ENCODE results near the gene SYT2. TPM values are rescaled to one million over a fixed set of nuclear protein-coding genes. Genes with fewer than 3 reads are reported as not detected.

SYT2 gene
- total and polyA plus RNA-seq, 7 donors = 0.10 to 0.16 TPM; not detected in 5

DNA sequence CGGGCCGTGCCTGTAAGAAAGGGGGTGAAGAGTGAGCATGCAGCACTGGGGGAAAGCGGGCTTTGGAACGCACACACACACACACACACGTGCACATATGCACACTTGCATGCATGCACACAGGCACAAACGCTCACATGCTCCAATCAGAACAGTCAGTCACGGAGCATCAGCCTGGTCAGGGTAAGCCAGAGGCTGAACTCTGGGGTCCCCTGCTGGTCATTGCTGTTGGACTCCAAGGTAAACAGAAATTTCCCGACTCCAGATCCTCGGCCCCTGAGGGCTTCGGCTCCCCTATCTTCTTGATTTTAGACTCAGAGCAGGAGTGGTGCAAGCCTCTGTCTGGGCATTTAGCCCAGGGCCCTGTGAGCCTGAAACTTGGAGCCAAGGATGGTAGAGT is 54.2 kb downstream of the SYT2 start:
- no peak for DNase-seq
- Histone ChIP-seq H3K4me3 (no peak overlapping the region), H3K9me3 (no peaks in the 10 kb centered on the region), H3K27me3 (peaks cover 0 to 12% (median 0%) of the 10 kb centered on the region in 3 donors), H3K36me3 (no peaks in the 10 kb centered on the region), H3K27ac (no peak overlapping the region), H3K4me1 (no peaks in the 10 kb centered on the region)
- no peak for TF ChIP-seq POLR2A (IDR thresholded peaks at IDR 0.05)
- no peak for TF ChIP-seq EP300 (IDR thresholded peaks at IDR 0.05)
- TF ChIP-seq, protein P1, sequence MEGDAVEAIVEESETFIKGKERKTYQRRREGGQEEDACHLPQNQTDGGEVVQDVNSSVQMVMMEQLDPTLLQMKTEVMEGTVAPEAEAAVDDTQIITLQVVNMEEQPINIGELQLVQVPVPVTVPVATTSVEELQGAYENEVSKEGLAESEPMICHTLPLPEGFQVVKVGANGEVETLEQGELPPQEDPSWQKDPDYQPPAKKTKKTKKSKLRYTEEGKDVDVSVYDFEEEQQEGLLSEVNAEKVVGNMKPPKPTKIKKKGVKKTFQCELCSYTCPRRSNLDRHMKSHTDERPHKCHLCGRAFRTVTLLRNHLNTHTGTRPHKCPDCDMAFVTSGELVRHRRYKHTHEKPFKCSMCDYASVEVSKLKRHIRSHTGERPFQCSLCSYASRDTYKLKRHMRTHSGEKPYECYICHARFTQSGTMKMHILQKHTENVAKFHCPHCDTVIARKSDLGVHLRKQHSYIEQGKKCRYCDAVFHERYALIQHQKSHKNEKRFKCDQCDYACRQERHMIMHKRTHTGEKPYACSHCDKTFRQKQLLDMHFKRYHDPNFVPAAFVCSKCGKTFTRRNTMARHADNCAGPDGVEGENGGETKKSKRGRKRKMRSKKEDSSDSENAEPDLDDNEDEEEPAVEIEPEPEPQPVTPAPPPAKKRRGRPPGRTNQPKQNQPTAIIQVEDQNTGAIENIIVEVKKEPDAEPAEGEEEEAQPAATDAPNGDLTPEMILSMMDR (IDR thresholded peaks at IDR 0.05) = no peak
- no peak for TF ChIP-seq POLR2AphosphoS5 (IDR thresholded peaks at IDR 0.05)
- intact Hi-C loops (cut with DNase I) = no loop called here
- 57 to 59% methylated on average over 10 of the region's 10 CpGs for WGBS, 2 donors

DNA sequence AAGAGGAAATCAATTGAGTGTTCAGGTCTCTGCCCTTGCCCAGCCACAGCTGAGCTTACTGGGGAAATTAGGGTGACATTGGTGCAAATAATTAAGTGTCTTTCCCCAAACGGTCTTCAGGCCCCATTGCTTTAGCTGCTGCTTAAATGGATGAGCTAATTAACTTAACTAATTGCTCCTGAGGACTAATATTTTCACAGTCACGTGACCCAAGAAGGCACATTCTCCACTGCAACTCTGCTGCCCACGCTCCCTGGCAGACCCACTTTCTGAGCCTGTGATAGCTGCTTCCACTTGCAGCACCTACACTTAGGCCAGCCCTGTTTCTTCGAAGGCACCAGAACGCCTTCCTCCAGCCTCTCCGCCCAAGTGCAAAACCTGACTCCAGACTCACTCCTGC is 56.2 kb downstream of the SYT2 start:
- intact Hi-C loops (cut with DNase I) = no loop called here
- H3K27ac ChIP-seq = no peak overlapping the region
- peaks cover 0 to 6% (median 5%) of the 10 kb centered on the region in 3 donors for H3K27me3 ChIP-seq
- no peaks in the 10 kb centered on the region for H3K9me3 ChIP-seq
- no peak for TF ChIP-seq POLR2A (IDR thresholded peaks at IDR 0.05)
- TF ChIP-seq, protein P1 (IDR thresholded peaks at IDR 0.05) = no peak
- no peak for TF ChIP-seq POLR2AphosphoS5 (IDR thresholded peaks at IDR 0.05)
- TF ChIP-seq EP300 (IDR thresholded peaks at IDR 0.05) = no peak
- WGBS, 2 donors = 70 to 75% methylated on average over 6 of the region's 6 CpGs
- no peak for DNase-seq
- H3K4me1 ChIP-seq = no peaks in the 10 kb centered on the region
- no peak overlapping the region for H3K4me3 ChIP-seq
- no peaks in the 10 kb centered on the region for H3K36me3 ChIP-seq

DNA sequence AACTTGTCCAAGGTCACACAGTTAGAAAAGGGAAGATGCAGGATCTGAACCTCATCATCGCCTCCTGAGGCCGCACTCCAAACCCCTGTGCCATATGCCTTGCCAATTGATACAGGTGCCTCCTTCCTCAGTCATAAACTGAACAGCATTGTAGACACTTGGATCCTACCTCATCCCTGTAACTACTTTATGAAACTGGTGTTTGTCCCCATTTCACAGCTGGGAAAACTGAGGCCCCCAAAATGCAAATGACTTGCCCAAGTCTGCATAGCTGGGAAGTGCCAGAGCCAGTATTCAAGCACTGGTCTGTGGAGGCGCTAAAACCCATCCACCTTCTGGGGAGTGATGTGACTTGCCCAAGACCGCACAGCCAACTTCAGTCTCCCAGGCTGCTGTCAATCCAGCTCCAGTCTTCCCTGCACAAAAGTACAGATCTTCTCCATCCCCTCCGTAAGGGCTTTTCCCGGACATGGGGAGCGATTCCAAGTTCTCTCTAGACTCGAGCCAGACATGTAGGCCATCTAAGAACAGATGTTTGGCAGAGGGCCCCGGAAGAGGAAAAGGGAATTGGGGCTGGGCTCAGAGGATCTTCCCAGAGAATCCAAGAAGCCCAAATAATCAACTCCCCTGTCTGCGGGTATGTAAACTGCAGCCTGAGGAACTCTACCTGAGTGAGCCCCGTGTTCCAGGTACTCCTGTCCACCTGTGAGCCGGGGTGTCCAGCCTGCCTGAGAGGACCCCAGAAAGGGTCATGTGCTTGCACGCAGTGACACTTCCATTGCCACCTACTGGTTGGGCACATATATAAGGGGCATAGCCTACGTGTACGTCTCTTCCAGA is 60.5 kb downstream of the SYT2 start:
- 72 to 73% methylated on average over 15 of the region's 15 CpGs for WGBS, 2 donors
- no peak overlapping the region for H3K27ac ChIP-seq
- H3K27me3 ChIP-seq = peaks cover 0 to 34% (median 14%) of the 10 kb centered on the region in 3 donors
- TF ChIP-seq, protein P1 (IDR thresholded peaks at IDR 0.05) = no peak
- TF ChIP-seq EP300 (IDR thresholded peaks at IDR 0.05) (no peak), POLR2AphosphoS5 (IDR thresholded peaks at IDR 0.05) (no peak), POLR2A (IDR thresholded peaks at IDR 0.05) (no peak)
- no peaks in the 10 kb centered on the region for H3K4me1 ChIP-seq
- no peak overlapping the region for H3K4me3 ChIP-seq
- no peaks in the 10 kb centered on the region for H3K36me3 ChIP-seq
- H3K9me3 ChIP-seq = no peaks in the 10 kb centered on the region
- intact Hi-C loops (cut with DNase I) = no loop called here
- no peak for DNase-seq

DNA sequence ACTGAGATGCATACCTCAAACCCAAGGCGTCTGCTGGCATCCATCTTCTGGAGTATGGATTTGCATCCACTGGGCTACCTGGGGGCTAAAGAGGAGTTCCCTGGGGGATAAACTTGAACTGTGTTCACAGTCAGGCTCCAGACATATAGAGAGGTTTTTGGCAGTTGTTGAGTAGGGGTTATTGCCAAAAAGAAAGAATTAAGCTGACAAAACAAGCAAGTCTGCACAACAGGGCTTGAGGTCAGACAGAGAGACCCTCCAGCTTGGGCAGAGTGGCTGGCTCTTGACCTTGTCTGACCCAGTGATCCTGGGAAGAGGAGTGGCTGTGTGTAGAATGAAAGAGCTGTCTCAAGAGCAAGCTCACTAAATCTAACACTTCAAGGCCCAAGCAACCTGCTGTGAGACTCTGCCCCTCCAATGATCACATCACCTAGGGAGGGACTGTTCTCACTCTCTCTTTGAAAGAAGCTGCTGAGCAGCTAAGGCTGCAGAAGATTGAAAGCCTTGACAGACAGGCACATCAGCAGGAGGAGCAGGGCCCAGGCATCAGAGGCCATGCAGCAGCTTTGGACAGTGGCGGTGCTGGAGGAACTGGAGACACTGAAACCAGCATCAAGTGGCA is 61.5 kb downstream of the SYT2 start:
- WGBS, 2 donors = 89 to 90% methylated on average over 2 of the region's 2 CpGs
- intact Hi-C loops (cut with DNase I) = no loop called here

More for the DNA sequence above, 61.5 kb downstream of the SYT2 start:
- no peak overlapping the region for H3K27ac ChIP-seq
- TF ChIP-seq, protein P1 (IDR thresholded peaks at IDR 0.05) = no peak
- TF ChIP-seq POLR2AphosphoS5 (IDR thresholded peaks at IDR 0.05) (no peak), POLR2A (IDR thresholded peaks at IDR 0.05) (no peak), EP300 (IDR thresholded peaks at IDR 0.05) (no peak)
- H3K9me3 ChIP-seq = no peaks in the 10 kb centered on the region
- DNase-seq = no peak
- H3K4me1 ChIP-seq = peaks cover 0 to 9% (median 6%) of the 10 kb centered on the region in 4 donors
- no peaks in the 10 kb centered on the region for H3K36me3 ChIP-seq
- H3K4me3 ChIP-seq = no peak overlapping the region
- peaks cover 8 to 45% (median 23%) of the 10 kb centered on the region in 3 donors for H3K27me3 ChIP-seq
